NCI-H146 treated with DMSO at 0.1 percent for 48 hours (cell line): ENCODE data around the gene SEMA4A.
"Not testable (repeated sequence)": the region's sequence is repeated elsewhere in the genome, so short reads cannot be mapped to it uniquely, and the experiment has no call there.

Source experiments
- DNase-seq: peaks from one replicate; lab custom pipeline; 2025; ENCODE audit not compliant: unreplicated experiment; lab: John Stamatoyannopoulos, UW

SEMA4A gene

GRCh38 chr1:156118177-156118868, 35.1 kb upstream of the SEMA4A start:
- no peak for DNase-seq

- DNase-seq, result no peak
These were observed 33.7 kb upstream of the SEMA4A start for GRCh38 chr1:156119503-156120209.

- no peak for DNase-seq
These were observed 33.1 kb upstream of the SEMA4A start for GRCh38 chr1:156120318-156120717.

- not testable (repeated sequence) for DNase-seq
These were observed 32.4 kb upstream of the SEMA4A start for GRCh38 chr1:156121005-156121404.

DNA sequence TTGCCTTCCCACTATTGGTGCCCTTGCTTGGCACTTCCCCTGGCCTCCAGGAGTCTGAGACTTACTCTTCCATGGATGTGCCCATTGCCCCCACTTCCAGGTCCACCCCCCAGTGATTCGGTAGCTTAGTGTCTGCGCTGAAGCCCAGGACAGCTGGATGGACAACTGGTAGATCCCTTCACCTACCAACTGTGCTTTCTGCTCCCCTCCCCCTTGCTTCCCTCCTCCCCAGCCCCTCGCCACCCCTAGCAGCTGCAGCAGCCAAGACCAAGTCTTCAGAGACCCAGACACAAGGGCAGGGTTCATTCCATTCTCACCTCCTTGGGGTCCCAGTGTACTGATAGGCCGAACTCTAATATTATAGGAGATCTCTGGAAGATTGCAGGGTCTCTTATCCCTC, 31.9 kb upstream of the SEMA4A start:
- no peak for DNase-seq

- DNase-seq, result no peak
These were observed 31.3 kb upstream of the SEMA4A start for GRCh38 chr1:156122086-156122485.

DNA sequence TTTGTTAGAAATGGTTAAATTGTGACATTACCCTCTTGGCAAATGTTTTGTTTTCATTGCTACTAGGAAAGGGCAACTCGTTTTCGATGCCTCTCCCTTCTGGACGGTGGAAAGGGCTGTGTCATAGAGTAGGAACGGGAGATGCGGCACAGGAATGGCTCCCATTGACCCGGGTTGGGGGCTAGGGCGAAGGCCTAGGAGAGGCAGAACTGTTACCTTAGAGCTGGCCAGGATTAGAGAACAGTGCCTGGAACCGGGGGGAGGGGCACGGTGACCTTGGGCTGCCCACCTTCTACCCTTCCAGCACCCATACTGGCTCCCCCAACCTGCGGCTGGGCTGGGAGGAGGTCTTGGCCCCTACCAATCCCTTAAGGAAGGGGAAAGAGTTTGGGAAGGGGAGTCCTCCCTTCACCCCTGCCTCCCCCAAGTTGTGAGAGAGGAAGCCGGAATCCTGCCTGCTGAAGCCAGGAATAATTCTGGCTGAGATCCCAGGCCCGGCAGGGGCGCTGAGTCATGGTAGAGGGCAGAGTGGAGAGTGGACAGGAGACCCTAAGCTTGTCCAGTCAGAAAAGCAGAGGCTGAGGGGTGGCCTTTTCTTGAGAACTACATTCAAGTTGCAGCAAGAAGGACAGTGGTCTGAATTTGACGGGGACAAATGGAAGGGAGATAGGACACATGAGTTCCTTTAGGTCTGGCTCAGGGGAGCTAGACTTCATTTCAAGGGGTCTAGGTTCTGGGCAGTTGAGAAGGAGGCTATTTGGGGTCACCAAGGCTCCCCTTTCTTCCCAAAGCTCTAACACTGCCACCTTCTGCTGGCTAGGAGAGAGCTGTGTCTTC, 30.6 kb upstream of the SEMA4A start:
- DNase-seq, result no peak

DNA sequence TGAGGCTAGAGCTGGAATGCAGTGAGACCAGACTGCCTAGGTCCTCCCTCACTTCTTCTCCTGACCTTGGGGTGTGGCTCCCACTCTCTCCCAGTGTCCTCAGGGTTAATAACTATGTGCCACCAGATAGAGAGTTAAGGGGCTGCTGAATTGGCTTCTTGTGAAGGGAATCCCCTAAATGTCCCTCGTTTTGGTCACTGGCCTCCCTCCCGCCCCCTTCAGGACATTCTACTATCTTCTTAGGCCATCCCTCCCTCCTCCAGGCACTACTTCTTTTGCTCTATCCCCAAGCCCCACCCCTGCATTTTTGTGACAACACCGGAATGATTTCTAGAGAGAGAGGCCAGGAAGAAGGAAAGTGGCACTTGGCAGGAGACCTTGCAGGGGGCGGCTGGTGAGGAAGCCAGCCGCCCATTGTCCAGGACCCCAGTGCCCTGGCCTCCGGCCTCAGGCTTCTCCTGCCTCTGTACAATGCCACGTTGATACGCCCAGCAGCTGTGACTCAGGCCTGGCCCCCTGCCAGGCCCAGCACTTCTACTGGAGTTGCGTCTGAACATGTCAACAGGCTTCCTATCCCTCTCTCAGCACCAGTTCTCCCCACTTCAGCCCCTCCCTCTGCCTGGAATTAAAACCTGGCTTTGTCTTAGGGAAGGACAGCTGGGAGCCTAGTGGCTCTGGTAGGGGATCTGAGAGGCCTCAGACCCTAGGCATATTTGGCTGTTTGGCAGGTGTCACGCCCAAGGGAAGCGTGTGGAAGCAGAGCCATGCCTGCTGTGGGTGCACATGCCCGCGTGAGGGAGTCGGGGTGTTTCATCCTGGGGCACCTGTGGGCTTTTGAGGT, 29.8 kb upstream of the SEMA4A start:
- DNase-seq, result peak; percentile 91

DNA sequence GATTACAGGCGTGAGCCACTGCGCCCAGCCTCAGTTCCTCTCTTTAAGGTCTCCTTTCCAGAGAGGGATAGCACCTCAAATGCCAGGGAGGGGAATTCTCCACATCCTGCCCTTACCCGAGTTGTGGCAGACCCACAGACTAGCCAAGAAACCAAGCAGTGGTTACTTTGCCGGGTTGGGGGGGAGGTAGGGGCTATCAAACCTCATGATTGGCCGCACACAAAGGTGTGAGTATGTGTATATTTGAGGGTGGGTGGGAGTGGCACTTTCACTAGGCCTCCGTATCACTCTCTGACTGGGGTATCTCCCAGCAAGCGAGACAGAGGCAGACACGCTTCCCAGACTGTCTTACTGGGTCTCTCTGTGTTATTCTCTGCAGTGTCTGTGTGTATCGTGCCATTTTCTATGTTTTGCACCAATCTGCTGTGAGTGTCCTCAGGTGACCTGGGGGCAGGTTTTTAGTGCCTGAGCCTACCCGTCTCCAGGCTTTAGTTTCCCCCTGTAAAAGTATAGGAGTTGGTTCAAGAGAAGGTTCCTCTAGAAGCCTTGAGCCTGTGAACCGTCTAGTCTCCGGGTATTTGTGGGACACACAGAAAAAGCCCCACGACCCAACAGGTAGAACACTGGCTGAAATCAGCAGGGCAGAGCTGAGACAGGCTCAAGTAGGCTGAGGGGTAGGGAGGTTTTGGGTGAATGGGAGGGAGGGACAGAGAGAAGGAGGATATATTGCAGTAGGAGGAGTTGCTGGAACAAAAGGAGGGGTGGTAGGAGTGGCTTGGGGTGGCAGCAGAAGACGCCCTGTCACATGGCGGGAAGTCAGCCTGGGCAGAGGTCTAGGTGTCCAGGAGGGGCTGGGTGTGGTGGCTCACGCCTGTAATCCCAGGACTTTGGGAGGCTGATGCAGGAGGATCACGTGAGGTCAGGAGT, 28.6 kb upstream of the SEMA4A start:
- no peak for DNase-seq

- not testable (repeated sequence) for DNase-seq
These were observed 27.8 kb upstream of the SEMA4A start for GRCh38 chr1:156125544-156125943.

DNA sequence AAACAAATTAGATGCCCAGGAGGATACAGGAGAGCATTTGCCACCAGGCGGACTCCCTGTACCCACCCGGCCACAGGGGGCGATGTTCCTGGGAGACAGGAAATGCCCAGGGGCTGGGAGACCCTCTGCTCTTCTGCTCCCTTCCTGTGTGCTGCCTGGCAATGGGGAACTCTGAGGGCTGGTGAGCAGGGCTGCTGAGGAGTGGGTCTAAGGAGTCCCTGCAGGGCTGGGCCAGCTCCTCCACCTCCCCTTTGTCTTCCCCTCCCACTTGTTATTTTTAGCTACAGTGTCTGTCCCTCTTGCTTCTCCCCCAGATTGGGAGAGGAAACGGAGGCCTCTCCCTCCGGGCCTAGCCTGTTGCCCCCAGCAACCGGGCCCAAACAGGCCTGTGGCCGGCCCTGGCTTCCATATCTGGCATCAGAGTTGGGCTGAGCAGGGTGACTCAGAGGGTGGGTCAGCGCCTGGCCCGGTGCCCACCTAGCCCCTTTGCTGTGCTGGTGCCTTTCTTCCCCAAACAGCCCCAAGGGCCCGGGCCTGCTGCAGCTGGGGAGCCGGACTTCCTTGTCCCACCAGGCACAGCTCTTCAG, 27.2 kb upstream of the SEMA4A start:
- DNase-seq, result no peak

GRCh38 chr1:156126630-156127534, 26.5 kb upstream of the SEMA4A start:
- DNase-seq, result no peak

DNA sequence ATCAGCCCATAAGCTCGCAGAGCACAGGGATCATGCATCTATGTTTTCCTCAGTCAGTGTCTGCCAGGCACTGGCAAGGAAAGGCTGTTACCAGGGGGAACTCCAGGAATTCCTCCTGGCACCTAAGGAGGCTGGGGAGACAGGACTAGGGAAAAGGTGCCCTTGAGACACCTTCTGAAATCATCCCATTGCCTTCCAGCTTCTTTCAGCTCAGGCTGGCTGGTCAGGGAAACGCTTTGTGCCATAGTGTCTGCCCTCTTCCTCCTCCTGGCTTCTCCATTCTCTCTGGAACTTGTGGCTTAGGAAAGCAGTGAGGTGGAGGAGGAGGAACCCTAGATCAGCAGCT, 25.1 kb upstream of the SEMA4A start:
- no peak for DNase-seq

DNA sequence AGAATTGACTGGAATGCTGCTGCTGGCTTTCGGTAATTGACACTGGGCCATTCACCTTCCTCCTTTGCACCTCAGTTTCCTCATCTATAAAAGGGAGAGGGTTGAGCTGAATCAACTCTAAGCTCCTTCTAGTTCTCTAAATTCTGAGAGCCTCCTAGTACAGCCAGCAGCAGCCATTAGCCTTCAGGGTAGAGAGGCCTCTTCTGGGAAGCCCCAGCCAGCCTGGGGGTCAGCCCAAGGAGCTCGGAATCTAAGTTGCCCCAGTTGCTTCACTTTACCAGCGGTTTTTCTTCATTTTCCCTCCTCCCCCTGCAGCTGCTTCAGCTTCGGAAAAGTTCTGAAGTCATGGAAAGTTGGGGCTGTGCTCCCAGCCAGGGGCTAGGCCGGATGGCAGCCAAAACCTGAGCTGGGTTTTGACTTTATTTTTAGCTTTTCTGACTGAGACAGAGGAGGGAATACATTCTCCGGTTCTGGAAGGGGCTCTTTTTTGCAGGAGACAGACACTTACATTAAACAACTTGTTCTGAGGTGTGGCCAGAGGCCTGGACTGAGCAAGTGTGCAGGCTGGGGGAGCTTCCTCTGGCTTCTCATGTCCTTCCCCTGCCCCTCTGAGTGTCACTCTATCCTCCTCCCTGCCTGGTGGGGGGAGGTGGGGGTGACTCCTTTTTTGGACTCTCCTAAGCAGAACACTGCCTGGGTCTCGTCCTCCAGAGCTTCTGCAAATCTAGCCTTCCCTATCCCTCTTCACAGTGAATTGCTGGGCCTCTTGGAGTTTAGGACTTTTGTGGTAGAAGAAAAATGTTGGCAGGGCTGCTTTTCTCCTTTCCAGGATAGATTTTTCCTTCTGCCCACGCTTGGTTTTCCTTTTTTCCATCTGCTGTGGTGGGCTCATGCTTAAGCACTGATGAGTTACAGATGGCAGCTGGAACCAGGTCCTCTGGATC, 24.5 kb upstream of the SEMA4A start:
- no peak for DNase-seq

GRCh38 chr1:156129687-156130577, 23.5 kb upstream of the SEMA4A start:
- DNase-seq, result peak; percentile 6

DNA sequence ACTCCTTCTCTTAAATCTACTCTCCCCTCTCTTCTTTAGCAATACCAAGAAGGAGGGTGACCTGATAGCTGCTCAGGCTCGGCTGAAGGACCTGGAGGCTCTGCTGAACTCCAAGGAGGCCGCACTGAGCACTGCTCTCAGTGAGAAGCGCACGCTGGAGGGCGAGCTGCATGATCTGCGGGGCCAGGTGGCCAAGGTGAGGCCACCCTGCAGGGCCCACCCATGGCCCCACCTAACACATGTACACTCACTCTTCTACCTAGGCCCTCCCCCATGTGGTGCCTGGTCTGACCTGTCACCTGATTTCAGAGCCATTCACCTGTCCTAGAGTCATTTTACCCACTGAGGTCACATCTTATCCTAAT, 22.8 kb upstream of the SEMA4A start:
- DNase-seq, result no peak
